ENCODE measurements around the gene PDZD7.

Gene PDZD7

GRCh38 chr10:100993986-100994708 lies 36.8 kb downstream of the PDZD7 start:
- Histone ChIP-seq H3K9me3 (ENCODE audit: control insufficient read depth, insufficient read depth, low read depth, low read length) (no peaks in the 10 kb centered on the region), H3K4me1 (ENCODE audit: control insufficient read depth, insufficient read depth, low read length) (peaks cover 6% of the 10 kb centered on the region), H3K27ac (ENCODE audit: extremely low read depth, low read depth, low read length) (no peak overlapping the region), H3K4me3 (ENCODE audit: low read depth, low read length) (no peak overlapping the region), H3K36me3 (ENCODE audit: control insufficient read depth in 2 of 2, insufficient read depth in 1 of 2, low read length in 2 of 2) (peaks cover 20 to 48% of the 10 kb centered on the region in 2 experiments)
- TF ChIP-seq ZNF274 (IDR thresholded peaks at IDR 0.05; ENCODE audit: low read length) (no peak), ZNF274 (tag by site-specific recombination; IDR thresholded peaks at IDR 0.05; ENCODE audit: borderline replicate concordance) (no peak), PATZ1 (tag by site-specific recombination; IDR thresholded peaks at IDR 0.05) (no peak), ZFP69B (tag by site-specific recombination; IDR thresholded peaks at IDR 0.05) (no peak), IKZF3 (tag by site-specific recombination; IDR thresholded peaks at IDR 0.05) (peak; percentile 93), ZBTB6 (tag by site-specific recombination; IDR thresholded peaks at IDR 0.05) (no peak), ZNF654 (tag by site-specific recombination; IDR thresholded peaks at IDR 0.05; ENCODE audit: low read depth) (peak; percentile 77), CTCF (tag by site-specific recombination; IDR thresholded peaks at IDR 0.05) (peak; percentile 43; the same call in 1 of the 2 replicates), PRDM10 (tag by site-specific recombination; IDR thresholded peaks at IDR 0.05) (peak; percentile 34; the same call in 1 of the 2 replicates), ZNF660 (tag by site-specific recombination; IDR thresholded peaks at IDR 0.05) (0 out of 2 replicates have a peak, but pooled peaks have one; percentile 17), ZNF362 (tag by site-specific recombination; IDR thresholded peaks at IDR 0.05) (no peak), HIC1 (tag by site-specific recombination; IDR thresholded peaks at IDR 0.05) (no peak)
- CTCF ChIA-PET: interaction anchor here (0.5 to 16.6 kb wide), 15 partner anchors 9 to 941 kb away, joined by 3 to 274 read pairs (median 3); no protein-coding TSS in a partner anchor
- POLR2A ChIA-PET: interaction anchor here (1.6 kb wide), 1 partner anchor 20 kb away, joined by 5 read pairs; no protein-coding TSS in a partner anchor
